Endothelial cell of umbilical vein (primary cell): ENCODE data around the gene OR51F2. TPM values are rescaled to one million over a fixed set of nuclear protein-coding genes. Genes with fewer than 3 reads are reported as not detected.

ENCODE experiments used
- BruUV-seq: library from RNA; stranded (reverse); fragments of 400-500 nt; replicated peaks from 2 replicates; lab custom pipeline; 2021; lab: Mats Ljungman, UMichigan
- CTCF ChIA-PET: fragments of 300-600, 350-600 bp; sonication (Branson Sonifier 250); formaldehyde crosslinking; loops from one replicate; lab custom pipeline; 2021; ENCODE audit warnings: antibody characterized with exemption, inconsistent platforms; lab: Charles Lee
- POLR2A ChIA-PET: fragments of 300-600, 350-600 bp; sonication (Branson Sonifier 250); formaldehyde crosslinking; loops from one replicate; lab custom pipeline; 2021; ENCODE audit warnings: antibody characterized with exemption, inconsistent platforms; lab: Charles Lee
- DNase-seq: peaks from one replicate; pipeline ENCODE4 v3.0.0-alpha.2; 2011; ENCODE audit warnings: low read depth, low spot score
- FAIRE-seq: peaks from 2 replicates; lab custom pipeline; 2011; peaks lifted over from hg19 to GRCh38; lab: Jason Lieb, UNC
- H2AFZ ChIP-seq: 2 replicates; pipeline ENCODE4 v1.6.0; 2012; ENCODE audit warnings: low read depth, low read length, control low read depth, inconsistent platforms
- H3K27ac ChIP-seq: 2 replicates; pipeline ENCODE4 v1.5.1; 2011; ENCODE audit warnings: low read depth, mild to moderate bottlenecking, control low read depth, low read length, moderate library complexity; ENCODE audit not compliant: insufficient read depth
- H3K27me3 ChIP-seq, 2 experiments: 2 replicates each; pipeline versions ENCODE4 v1.6.0 to v1.6.1; 2011; ENCODE audit warnings: low read length in 2 of 2, mixed read lengths in 1 of 2; ENCODE audit not compliant: control insufficient read depth in 2 of 2, insufficient read depth in 2 of 2
- H3K36me3 ChIP-seq, 2 experiments: 2 replicates in 1 of 2; 3 replicates in 1 of 2; pipeline ENCODE4 v1.5.1; 2011; ENCODE audit warnings: low read length in 2 of 2, mild to moderate bottlenecking in 1 of 2, moderate library complexity in 1 of 2; ENCODE audit not compliant: control insufficient read depth in 2 of 2, insufficient read depth in 2 of 2; ENCODE audit errors: extremely low read depth in 1 of 2
- H3K4me1 ChIP-seq: 3 replicates; pipeline ENCODE4 v1.5.1; 2011; ENCODE audit warnings: mild to moderate bottlenecking, low read length; ENCODE audit not compliant: control insufficient read depth, insufficient read depth; ENCODE audit errors: extremely low read depth
- H3K4me2 ChIP-seq: 2 replicates; pipeline ENCODE4 v1.6.1; 2011; ENCODE audit warnings: low read length, control low read depth, mixed read lengths; ENCODE audit not compliant: insufficient read depth
- H3K4me3 ChIP-seq, 3 experiments: fragments of 200-600 bp in 1 of 3; sonication (generic), shearing (Covaris generic) in 1 of 3; replicated peaks in 1 of 3; 2 replicates each; pipeline ENCODE4 v1.5.1; 2011 to 2016; ENCODE audit warnings: control low read depth in 3 of 3, low read length in 3 of 3, mild to moderate bottlenecking in 2 of 3, inconsistent platforms in 1 of 3, low read depth in 1 of 3, moderate library complexity in 1 of 3; ENCODE audit not compliant: insufficient read depth in 1 of 3
- H3K79me2 ChIP-seq: 2 replicates; pipeline ENCODE4 v1.6.0; 2012; ENCODE audit warnings: low read length, inconsistent platforms; ENCODE audit not compliant: control insufficient read depth, insufficient read depth
- H3K9ac ChIP-seq: replicated peaks from 2 replicates; pipeline ENCODE3; 2011; ENCODE audit warnings: low read length, control low read depth; ENCODE audit not compliant: insufficient read depth; ENCODE audit errors: extremely low read depth
- H3K9me1 ChIP-seq: replicated peaks from 3 replicates; pipeline ENCODE4 v1.6.0; 2011; ENCODE audit warnings: mild to moderate bottlenecking, low read length; ENCODE audit not compliant: control insufficient read depth, insufficient read depth; ENCODE audit errors: extremely low read depth
- H3K9me3 ChIP-seq: replicated peaks from 2 replicates; pipeline ENCODE4 v1.5.1; 2012; ENCODE audit warnings: low read length, inconsistent platforms; ENCODE audit not compliant: control insufficient read depth, insufficient read depth
- H4K20me1 ChIP-seq: replicated peaks from 2 replicates; pipeline ENCODE3; 2011; ENCODE audit warnings: mild to moderate bottlenecking, low read length; ENCODE audit not compliant: control insufficient read depth, insufficient read depth; ENCODE audit errors: extremely low read depth
- CTCF ChIP-seq, 2 donors: IDR thresholded peaks; 1 replicate in 1 of 2; 2 replicates in 1 of 2; pipeline ENCODE4 v1.5.1; 2011; ENCODE audit warnings: low read length in 2 of 2, mild to moderate bottlenecking in 2 of 2, moderate library complexity in 2 of 2, control low read depth in 1 of 2, inconsistent platforms in 1 of 2, low read depth in 1 of 2; ENCODE audit not compliant: insufficient read depth in 1 of 2; ENCODE audit errors: extremely low read depth in 1 of 2
- EZH2 ChIP-seq: IDR thresholded peaks from 2 replicates; pipeline ENCODE4 v1.6.1; 2012; ENCODE audit warnings: borderline replicate concordance, low read depth, mild to moderate bottlenecking, moderate library complexity, low read length, inconsistent platforms; ENCODE audit not compliant: severe bottlenecking
- FOS ChIP-seq: IDR thresholded peaks from 2 replicates; pipeline ENCODE4 v1.6.1; 2011; ENCODE audit warnings: mild to moderate bottlenecking, low read length, moderate library complexity, borderline replicate concordance; ENCODE audit not compliant: insufficient read depth
- GATA2 ChIP-seq: IDR thresholded peaks from 2 replicates; pipeline ENCODE4 v1.7.0; 2011; ENCODE audit warnings: low read depth, mild to moderate bottlenecking, moderate library complexity, mixed read lengths, low read length; ENCODE audit not compliant: insufficient read length, insufficient read depth
- JUN ChIP-seq: IDR thresholded peaks from 2 replicates; pipeline ENCODE4 v1.6.1; 2011; ENCODE audit warnings: borderline replicate concordance, low read depth; ENCODE audit not compliant: insufficient read length, insufficient read depth
- MAX ChIP-seq: IDR thresholded peaks from 2 replicates; pipeline ENCODE4 v1.6.1; 2011; ENCODE audit not compliant: insufficient read depth, insufficient read length
- MYC ChIP-seq: IDR thresholded peaks from one replicate; pipeline ENCODE4 v1.6.1; 2011; ENCODE audit warnings: mild to moderate bottlenecking, low read depth, low read length
- POLR2A ChIP-seq: IDR thresholded peaks from 2 replicates; pipeline ENCODE4 v1.6.1; 2012; ENCODE audit warnings: low read depth, mild to moderate bottlenecking, control low read depth, low read length
- POLR2AphosphoS5 ChIP-seq: IDR thresholded peaks from 2 replicates; pipeline ENCODE4 v1.6.1; 2012; ENCODE audit warnings: low read depth, mild to moderate bottlenecking, control low read depth, low read length, moderate library complexity; ENCODE audit not compliant: insufficient read depth
- dilution Hi-C: fragments of 300-500 bp; cut with MboI; formaldehyde crosslinking; loops from one replicate; pipeline ENCODE4 v1.15.0; 2019; ENCODE audit warnings: low sequenced_read_pairs; ENCODE audit not compliant: extremely low pct_ligation_motif_present
- intact Hi-C: fragments of 100-400 bp; cut with micrococcal nuclease; formaldehyde crosslinking; loops from one replicate; pipeline ENCODE4 v1.10.0; 2022
- polyA plus RNA-seq, 4 experiments: library from polyadenylated mRNA; depleted of rRNA in 3 of 4; stranded (reverse) in 3 of 4; unstranded in 1 of 4; fragments of >200 nt; gene quantifications; 2 replicates each; pipeline versions ENCODE4 v1.2.1 to v1.2.3, GENCODE V29; 2011 to 2012; ENCODE audit warnings: missing spikeins in 1 of 4
- total RNA-seq: library from RNA; stranded (reverse); gene quantifications from 2 replicates; pipeline ENCODE4 v1.2.3, GENCODE V29; 2021

The OR51F2 gene
- total and polyA plus RNA-seq, 2 donors (not counting 3 experiments of a cell fraction or from before 2014, with no cell fraction given) = not detected

GRCh38 chr11:4826425-4826824, 5.3 kb downstream of the OR51F2 start:
- TF ChIP-seq JUN (no peak), EZH2 (no peak), FOS (no peak), GATA2 (no peak), POLR2A (no peak), POLR2AphosphoS5 (no peak), CTCF (IDR thresholded peaks at IDR 0.05; ENCODE audit: extremely low read depth in 1 of 2, insufficient read depth in 1 of 2, low read depth in 1 of 2, low read length in 2 of 2) (no peak), MAX (no peak), MYC (no peak)
- H3K36me3 ChIP-seq = no peaks in the 10 kb centered on the region
- no TSS peak for BruUV-seq
- no peaks in the 10 kb centered on the region for H3K79me2 ChIP-seq
- intact Hi-C loops (no loop called here), dilution Hi-C loops (no loop called here)
- no peaks in the 10 kb centered on the region for H3K4me1 ChIP-seq
- DNase-seq = no peak
- no peaks in the 10 kb centered on the region for H3K9me3 ChIP-seq
- H3K27me3 ChIP-seq = no peaks in the 10 kb centered on the region
- H2AFZ ChIP-seq = no peak overlapping the region
- no peaks in the 10 kb centered on the region for H3K9me1 ChIP-seq
- no peak overlapping the region for H3K9ac ChIP-seq
- ChIA-PET CTCF (no interaction called here), POLR2A (no interaction called here)
- H3K4me3 ChIP-seq = no peak overlapping the region
- no peak for FAIRE-seq
- H4K20me1 ChIP-seq = no peaks in the 10 kb centered on the region
- H3K27ac ChIP-seq = no peak overlapping the region
- no peak overlapping the region for H3K4me2 ChIP-seq
